HG02885 (cell line): Measurements from ENCODE around the gene CDC42BPB.
A peak's percentile ranks its signal among the peaks of the same experiment; 100 is the strongest.

Experiments
- ATAC-seq: cut with Tn5 transposase; IDR thresholded peaks from one replicate; pipeline ENCODE4 v1.9.1; 2021; ENCODE audit warnings: mild to moderate bottlenecking; ENCODE audit not compliant: unreplicated experiment, poor library complexity

CDC42BPB gene

GRCh38 chr14:103094406-103095209 is 37.3 kb upstream of the CDC42BPB start, which contains the start of gene EXOC3L4:
Gene EXOC3L4 (plus strand): TSS chr14:103094725. CDS start chr14:103100220, 5,495 bp downstream.
- no peak for ATAC-seq

DNA sequence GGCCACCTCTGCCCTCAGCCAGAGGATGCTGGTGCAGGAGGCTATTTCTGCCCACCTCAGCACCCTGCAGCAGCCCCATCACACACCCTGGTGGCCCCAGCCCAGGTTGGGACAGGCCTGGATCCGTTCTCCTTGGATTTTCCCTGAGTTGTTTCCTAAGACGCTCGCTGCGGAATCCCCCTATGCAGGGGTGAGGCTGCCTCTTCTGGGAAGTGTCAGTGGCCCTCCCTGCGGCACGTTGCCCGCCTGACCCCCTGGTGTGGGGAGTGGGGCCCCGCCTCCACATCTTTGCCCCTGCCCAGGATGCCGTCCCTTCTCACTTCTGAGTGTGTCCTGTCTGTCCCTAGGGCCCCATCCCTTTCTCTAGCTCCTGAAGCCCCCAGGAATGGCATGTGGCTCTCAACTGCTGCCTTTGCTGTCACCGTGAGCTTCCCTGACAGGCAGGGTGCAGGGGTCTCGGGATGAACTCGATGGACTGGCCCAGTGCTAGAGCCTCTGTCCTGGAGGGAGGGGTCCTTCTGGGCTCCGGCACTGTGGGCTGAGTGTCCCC is 36.6 kb upstream of the CDC42BPB start:
- no peak for ATAC-seq

- no peak for ATAC-seq
Measured at GRCh38 chr14:103091883-103092222, 34.5 kb upstream of the CDC42BPB start.

GRCh38 chr14:103091041-103091882 is 33.9 kb upstream of the CDC42BPB start:
- peak; percentile 73 for ATAC-seq

- ATAC-seq: no peak
Measured at GRCh38 chr14:103090481-103091020, 33.2 kb upstream of the CDC42BPB start.

GRCh38 chr14:103089386-103090335 is 32.3 kb upstream of the CDC42BPB start:
- ATAC-seq: no peak

- ATAC-seq: no peak
Measured at GRCh38 chr14:103088921-103089320, 31.6 kb upstream of the CDC42BPB start.

DNA sequence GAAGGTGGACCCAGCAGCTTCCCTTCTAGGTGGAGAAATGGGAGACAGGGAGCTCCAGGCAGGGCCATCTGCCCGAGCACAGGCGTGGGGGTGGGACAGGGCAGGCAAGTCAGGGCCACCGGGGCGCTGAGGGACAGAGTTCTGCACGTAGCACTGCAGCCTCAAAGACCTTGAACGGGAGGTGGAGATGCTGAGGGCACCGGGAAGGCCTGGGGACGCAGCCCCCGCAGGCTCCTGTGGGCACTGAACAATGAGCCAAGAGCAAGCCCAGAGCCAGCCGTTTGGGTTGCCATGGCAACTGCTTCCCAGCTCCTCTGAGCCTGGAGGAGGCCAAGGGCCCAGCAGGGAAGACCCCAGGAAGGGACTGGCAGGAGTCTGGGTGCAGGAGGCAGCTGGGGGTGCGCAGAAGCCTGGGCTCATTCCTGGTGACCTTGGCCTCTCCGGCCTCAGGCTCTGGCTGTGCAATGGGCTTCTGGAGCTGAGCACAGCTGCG is 30.0 kb upstream of the CDC42BPB start:
- ATAC-seq: no peak

GRCh38 chr14:103086771-103087342 is 29.5 kb upstream of the CDC42BPB start:
- ATAC-seq: no peak

- no peak for ATAC-seq
Measured at GRCh38 chr14:103085106-103086091, 28.1 kb upstream of the CDC42BPB start.

DNA sequence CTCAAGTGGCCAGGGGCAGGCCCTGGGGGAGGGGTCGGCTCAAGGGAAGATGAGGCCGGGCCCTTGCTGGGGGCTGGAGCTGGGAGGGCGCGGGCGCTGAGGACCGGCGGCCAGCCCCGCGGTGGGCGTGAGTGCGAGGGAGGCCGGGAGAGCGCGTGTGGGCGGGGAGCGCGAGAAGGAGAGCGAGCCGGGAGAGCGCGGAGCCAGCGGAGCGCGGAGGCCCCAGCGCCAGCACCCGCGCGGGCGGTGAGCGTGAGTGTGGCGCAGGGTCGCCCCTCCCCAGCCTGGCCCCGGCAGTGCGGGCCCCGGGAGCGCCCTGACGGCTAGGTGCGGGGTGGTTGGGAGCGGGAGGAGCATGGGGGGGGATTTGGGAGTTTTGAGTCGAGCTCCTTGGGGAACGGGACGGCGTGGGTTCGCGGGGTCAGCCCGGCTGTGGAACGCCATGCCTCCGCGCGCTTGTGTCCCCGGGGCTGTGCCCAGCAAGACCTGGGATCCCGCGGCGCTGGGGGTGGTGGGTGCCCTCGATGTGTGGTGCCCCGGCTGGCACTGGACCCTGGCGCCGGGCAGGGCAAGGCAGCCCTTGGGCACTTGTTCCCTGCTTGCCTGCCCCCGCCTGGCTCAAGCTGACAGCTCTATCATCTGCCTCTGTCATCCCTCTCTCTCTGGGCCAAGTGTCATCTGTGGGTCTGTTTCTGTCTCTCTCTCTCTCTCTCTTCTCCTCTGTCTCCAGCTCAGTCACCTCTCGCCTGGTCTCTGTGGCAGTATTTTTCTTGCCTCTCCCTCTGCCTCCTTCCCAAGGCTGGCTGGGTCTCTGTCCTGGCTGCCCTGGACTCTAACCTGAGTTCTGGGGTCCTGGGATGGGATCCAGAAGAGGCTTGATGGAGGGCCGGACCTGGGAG is 26.9 kb upstream of the CDC42BPB start, which contains the start of gene LBHD2:
Gene LBHD2 (plus strand): TSS at position 190 of the 899 bp plus-strand sequence. CDS start 1,803 bp downstream, outside the sequence.
- ATAC-seq: no peak

GRCh38 chr14:103081951-103082350 is 24.6 kb upstream of the CDC42BPB start:
- no peak for ATAC-seq

GRCh38 chr14:103078860-103079587 is 21.7 kb upstream of the CDC42BPB start:
- ATAC-seq: no peak

- ATAC-seq: peak; percentile 56
Measured at GRCh38 chr14:103078420-103078749, 21.0 kb upstream of the CDC42BPB start.

DNA sequence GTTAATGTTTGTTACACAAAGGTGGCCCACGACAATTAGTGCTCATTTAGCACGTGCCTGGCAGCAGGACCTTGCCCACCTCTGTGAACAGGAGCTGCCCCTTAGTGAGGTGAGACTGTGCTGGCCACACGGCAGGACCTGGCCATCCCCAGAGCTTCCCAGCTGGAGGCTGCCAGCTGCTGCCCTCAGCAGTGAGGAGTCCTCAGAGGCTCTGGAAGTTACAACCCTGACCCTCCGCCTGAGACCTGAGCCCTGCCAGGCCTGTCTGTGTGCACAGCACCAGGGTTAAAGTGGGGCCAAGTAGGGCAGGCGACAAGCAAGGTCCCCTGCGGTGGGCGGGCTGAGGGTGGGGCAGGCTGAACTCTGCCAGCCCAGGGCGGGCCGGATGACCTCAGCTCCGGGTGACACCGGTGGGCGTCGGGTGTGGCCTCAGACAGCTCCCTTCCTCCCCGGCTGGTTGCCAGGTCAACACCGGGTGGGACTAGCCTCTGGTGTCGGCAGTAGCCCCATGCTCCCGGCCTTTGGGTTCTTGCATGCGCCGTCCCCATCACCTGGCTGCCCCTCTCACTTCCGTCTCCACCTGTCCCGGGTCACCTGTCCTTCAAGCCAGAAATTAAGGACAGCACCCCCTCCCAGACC is 17.5 kb upstream of the CDC42BPB start:
- no peak for ATAC-seq
